ENCODE data around the gene F13B.
A peak's percentile ranks its signal among the peaks of the same experiment; 100 is the strongest.
"Not testable (repeated sequence)": the region's sequence is repeated elsewhere in the genome, so short reads cannot be mapped to it uniquely, and the experiment has no call there.

Gene F13B

DNA sequence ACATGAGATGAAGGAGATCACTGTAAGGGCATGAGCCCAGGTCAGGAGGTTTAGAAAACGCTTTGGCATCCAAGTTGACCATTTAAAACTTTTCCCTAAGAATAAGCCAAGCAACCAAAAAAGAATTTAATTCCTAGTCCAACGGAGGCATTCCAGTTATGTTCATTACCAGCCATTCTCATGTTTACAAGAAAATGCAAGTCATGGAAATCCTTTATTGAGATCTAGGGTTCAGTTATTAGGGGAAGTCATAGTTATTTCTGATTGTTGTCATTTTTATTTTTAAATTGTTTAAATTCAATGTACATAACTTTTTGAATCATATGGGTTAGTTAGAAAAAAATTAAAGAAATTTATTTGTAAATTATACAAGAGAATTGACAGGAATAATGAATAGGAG, 65.2 kb downstream of the F13B start:
- H3K27me3 ChIP-seq = no peaks in the 10 kb centered on the region
- no peak for TF ChIP-seq CTCF (IDR thresholded peaks at IDR 0.05; ENCODE audit: low read depth, low read length)
- H3K4me1 ChIP-seq = no peaks in the 10 kb centered on the region
- no peaks in the 10 kb centered on the region for H3K36me3 ChIP-seq
- no peak overlapping the region for H3K4me3 ChIP-seq (ENCODE audit: low read depth, low read length)
- no peak for DNase-seq
- no peaks in the 10 kb centered on the region for H3K9me3 ChIP-seq

DNA sequence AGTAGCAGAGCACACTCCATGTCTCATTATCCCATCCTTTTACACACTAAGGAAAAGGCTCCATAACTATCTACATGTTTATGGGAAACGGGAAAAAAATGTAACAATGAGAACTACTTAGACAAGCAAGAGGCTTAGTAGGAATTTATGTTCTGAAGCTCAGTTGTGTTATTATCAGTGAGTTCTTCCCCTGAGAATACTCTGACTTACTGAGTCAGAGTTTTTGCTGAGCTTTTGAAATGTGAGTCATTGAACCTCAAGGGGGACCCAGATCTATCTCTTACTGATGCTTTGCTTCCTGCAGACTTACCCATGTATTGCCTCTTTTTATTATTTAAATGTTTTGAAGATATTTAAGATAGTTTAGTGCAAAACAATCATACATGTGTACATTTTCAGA, 69.6 kb downstream of the F13B start:
- no peaks in the 10 kb centered on the region for H3K27me3 ChIP-seq
- no peak for DNase-seq
- no peaks in the 10 kb centered on the region for H3K4me1 ChIP-seq
- H3K36me3 ChIP-seq = no peaks in the 10 kb centered on the region
- H3K9me3 ChIP-seq = no peaks in the 10 kb centered on the region
- H3K4me3 ChIP-seq (ENCODE audit: low read depth, low read length) = no peak overlapping the region
- no peak for TF ChIP-seq CTCF (IDR thresholded peaks at IDR 0.05; ENCODE audit: low read depth, low read length)

DNA sequence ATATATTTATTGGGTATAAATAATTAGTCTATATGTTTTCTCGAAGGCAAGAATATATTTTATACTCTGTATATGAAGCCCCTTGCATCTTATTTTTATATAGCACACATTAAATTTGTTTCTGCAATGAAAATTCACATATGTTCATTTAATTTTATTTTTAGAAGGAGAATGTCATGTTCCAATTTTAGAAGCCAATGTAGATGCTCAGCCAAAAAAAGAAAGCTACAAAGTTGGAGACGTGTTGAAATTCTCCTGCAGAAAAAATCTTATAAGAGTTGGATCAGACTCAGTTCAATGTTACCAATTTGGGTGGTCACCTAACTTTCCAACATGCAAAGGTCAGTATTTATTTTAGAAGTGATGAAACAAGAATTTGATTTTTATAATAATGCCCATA, 73.1 kb downstream of the F13B start:
- no peak for TF ChIP-seq CTCF (IDR thresholded peaks at IDR 0.05; ENCODE audit: low read depth, low read length)
- no peak overlapping the region for H3K4me3 ChIP-seq (ENCODE audit: low read depth, low read length)
- H3K36me3 ChIP-seq = no peaks in the 10 kb centered on the region
- DNase-seq = no peak
- no peaks in the 10 kb centered on the region for H3K27me3 ChIP-seq
- H3K4me1 ChIP-seq = no peaks in the 10 kb centered on the region
- H3K9me3 ChIP-seq = no peaks in the 10 kb centered on the region

GRCh38 chr1:196991919-196992651, 75.0 kb downstream of the F13B start:
- H3K4me3 ChIP-seq (ENCODE audit: low read depth, low read length) = peak overlapping the region; percentile 53
- not testable (repeated sequence) for H3K27me3 ChIP-seq, H3K4me1 ChIP-seq, H3K9me3 ChIP-seq, H3K36me3 ChIP-seq
- peak; percentile 81 for DNase-seq
